CD14-positive monocyte (primary cell): ENCODE data around the gene PPP1R9B. TPM values are rescaled to one million over a fixed set of nuclear protein-coding genes. Genes with fewer than 3 reads are reported as not detected.

Experiments
- DNase-seq, 3 donors: peaks; one replicate each; pipeline ENCODE4 v3.0.0-alpha.2; 2011 to 2022
- H2AFZ ChIP-seq: 2 replicates; pipeline ENCODE4 v1.6.0; 2012; ENCODE audit warnings: mild to moderate bottlenecking, low read depth, low read length, inconsistent platforms; ENCODE audit not compliant: insufficient read depth, poor library complexity, severe bottlenecking
- H3K27ac ChIP-seq, 2 donors: 1 replicate in 1 of 2; 2 replicates in 1 of 2; pipeline ENCODE4 v1.5.1; 2012 to 2013; ENCODE audit warnings: low read length in 2 of 2, control low read depth in 1 of 2, inconsistent platforms in 1 of 2, low read depth in 1 of 2, mild to moderate bottlenecking in 1 of 2
- H3K27me3 ChIP-seq, 2 donors: one replicate each; pipeline versions ENCODE4 v1.6.0 to v1.6.1; 2011 to 2013; ENCODE audit warnings: low read length in 2 of 2; ENCODE audit not compliant: control insufficient read depth in 2 of 2, insufficient read depth in 2 of 2
- H3K36me3 ChIP-seq, 2 donors: replicated peaks in 1 of 2; 1 replicate in 1 of 2; 2 replicates in 1 of 2; pipeline versions ENCODE4 v1.5.1 to v1.6.1; 2012 to 2013; ENCODE audit warnings: low read length in 2 of 2, control low read depth in 1 of 2, inconsistent platforms in 1 of 2, mild to moderate bottlenecking in 1 of 2; ENCODE audit not compliant: insufficient read depth in 2 of 2, control insufficient read depth in 1 of 2
- H3K4me1 ChIP-seq, 2 donors: 1 replicate in 1 of 2; 2 replicates in 1 of 2; pipeline versions ENCODE4 v1.5.1 to v1.6.1; 2012 to 2013; ENCODE audit warnings: low read length in 2 of 2, control low read depth in 1 of 2, inconsistent platforms in 1 of 2, mild to moderate bottlenecking in 1 of 2, moderate library complexity in 1 of 2; ENCODE audit not compliant: insufficient read depth in 2 of 2, control insufficient read depth in 1 of 2
- H3K4me2 ChIP-seq: replicated peaks from 2 replicates; pipeline ENCODE3; 2012; ENCODE audit warnings: low read length, moderate library complexity, mild to moderate bottlenecking; ENCODE audit not compliant: poor library complexity, severe bottlenecking; ENCODE audit errors: extremely low read depth
- H3K4me3 ChIP-seq, 3 experiments: fragments of 200-600 bp in 1 of 3; sonication (generic) in 1 of 3; replicated peaks in 1 of 3; 1 replicate in 2 of 3; 2 replicates in 1 of 3; pipeline ENCODE4 v1.5.1; 2011 to 2013; ENCODE audit warnings: low read length in 3 of 3, mild to moderate bottlenecking in 3 of 3, control low read depth in 2 of 3, low read depth in 2 of 3, inconsistent platforms in 1 of 3, moderate library complexity in 1 of 3
- H3K79me2 ChIP-seq: 2 replicates; pipeline ENCODE4 v1.6.0; 2012; ENCODE audit warnings: mild to moderate bottlenecking, control low read depth, inconsistent platforms, low read length, moderate library complexity; ENCODE audit not compliant: insufficient read depth
- H3K9ac ChIP-seq: 2 replicates; pipeline ENCODE4 v1.6.0; 2017; ENCODE audit warnings: low read length, mild to moderate bottlenecking; ENCODE audit not compliant: insufficient read depth, poor library complexity, severe bottlenecking
- H3K9me3 ChIP-seq, 2 donors: replicated peaks in 1 of 2; 1 replicate in 1 of 2; 2 replicates in 1 of 2; pipeline versions ENCODE4 v1.5.1 to v1.6.1; 2012 to 2013; ENCODE audit warnings: low read length in 2 of 2, control low read depth in 1 of 2; ENCODE audit not compliant: control insufficient read depth in 1 of 2, insufficient read depth in 1 of 2
- H4K20me1 ChIP-seq: 2 replicates; pipeline ENCODE4 v1.6.0; 2012; ENCODE audit warnings: mild to moderate bottlenecking, low read length, control low read depth, moderate library complexity; ENCODE audit not compliant: insufficient read depth
- H3K27ac Mint-ChIP-seq, 7 donors: one replicate each; pipeline ENCODE4 v1.8.0; 2020; ENCODE audit warnings: mild to moderate bottlenecking in 7 of 7, mixed read lengths in 7 of 7, moderate library complexity in 6 of 7, inconsistent platforms in 2 of 7
- H3K27me3 Mint-ChIP-seq, 3 donors: one replicate each; pipeline ENCODE4 v1.8.0; 2021 to 2022; ENCODE audit warnings: low read depth in 3 of 3, mild to moderate bottlenecking in 3 of 3, mixed read lengths in 3 of 3, moderate library complexity in 3 of 3, inconsistent platforms in 1 of 3
- H3K36me3 Mint-ChIP-seq, 2 donors: one replicate each; pipeline ENCODE4 v1.8.0; 2020; ENCODE audit warnings: mixed read lengths in 2 of 2, inconsistent platforms in 1 of 2, mild to moderate bottlenecking in 1 of 2
- H3K4me1 Mint-ChIP-seq: one replicate; pipeline ENCODE4 v1.8.0; 2020; ENCODE audit warnings: mild to moderate bottlenecking, mixed read lengths
- H3K4me3 Mint-ChIP-seq, 2 donors: one replicate each; pipeline ENCODE4 v1.8.0; 2020; ENCODE audit warnings: mild to moderate bottlenecking in 2 of 2, mixed read lengths in 2 of 2, moderate library complexity in 1 of 2
- H3K9me3 Mint-ChIP-seq, 7 donors: one replicate each; pipeline ENCODE4 v1.8.0; 2020 to 2022; ENCODE audit warnings: mixed read lengths in 7 of 7, mild to moderate bottlenecking in 6 of 7, moderate library complexity in 6 of 7, inconsistent platforms in 2 of 7
- CTCF ChIP-seq: fragments of 200-600 bp; IDR thresholded peaks from one replicate; pipeline ENCODE4 v1.8.0; 2022; ENCODE audit warnings: antibody characterized with exemption, mild to moderate bottlenecking
- WGBS: methylation state at CpG from one replicate; pipeline ENCODE4 v1.1.5; 2013; ENCODE audit warnings: missing lambda C conversion rate; ENCODE audit not compliant: insufficient coverage; 5-methylcytosine and 5-hydroxymethylcytosine counted together
- intact Hi-C, 2 donors: fragments of 100-400 bp; cut with micrococcal nuclease; formaldehyde crosslinking; loops; one replicate each; pipeline versions ENCODE4 v1.15.0 to v1.15.1; 2023
- polyA plus RNA-seq, 3 donors: library from polyadenylated mRNA; depleted of rRNA in 1 of 3; unstranded in 2 of 3; stranded (reverse) in 1 of 3; fragments of 300-500 nt in 2 of 3; fragments of >200 nt in 1 of 3; fragmentation: Illumina TruSeq in 2 of 3; gene quantifications; 1 replicate in 2 of 3; 2 replicates in 1 of 3; pipeline ENCODE4 v1.2.3, GENCODE V29; 2012 to 2021

Gene PPP1R9B
- polyA plus RNA-seq, 3 donors: 0.61 to 86.9 (median 1.3) TPM

GRCh38 chr17:50149417-50150353 is 792 bp downstream of the PPP1R9B start:
- intact Hi-C loops: no loop called here
- Histone ChIP-seq H3K9ac (peak overlapping the region; percentile 90), H4K20me1 (peaks cover 72% of the 10 kb centered on the region), H2AFZ (no peak overlapping the region), H3K36me3 (peaks cover 10 to 20% of the 10 kb centered on the region in 2 donors), H3K4me3 (peak overlapping the region; percentile 83 to 100 (median 95)), H3K27ac (peak overlapping the region; percentile 83 to 93), H3K79me2 (peaks cover 78% of the 10 kb centered on the region), H3K4me2 (peak overlapping the region; percentile 99), H3K9me3 (no peaks in the 10 kb centered on the region), H3K4me1 (peaks cover 58 to 69% of the 10 kb centered on the region in 2 donors), H3K27me3 (no peaks in the 10 kb centered on the region)
- Mint-ChIP-seq H3K4me1 (peaks cover 55% of the 10 kb centered on the region), H3K36me3 (peaks cover 22 to 27% of the 10 kb centered on the region in 2 donors), H3K27me3 (peaks cover 0 to 2% (median 1%) of the 10 kb centered on the region in 3 donors), H3K4me3 (peak overlapping the region; percentile 97 to 100), H3K27ac (peak overlapping the region; percentile 91 to 98 (median 95)), H3K9me3 (peaks cover 0 to 4% (median 0%) of the 10 kb centered on the region in 7 donors)
- DNase-seq: peak; percentile 38 to 57 (median 48)
- WGBS: under 1% methylated on average over 123 of the region's 123 CpGs
- TF ChIP-seq CTCF: peak; percentile 20

- Histone ChIP-seq H3K9me3 (no peaks in the 10 kb centered on the region), H4K20me1 (peaks cover 72% of the 10 kb centered on the region), H3K79me2 (peaks cover 84% of the 10 kb centered on the region), H2AFZ (no peak overlapping the region), H3K9ac (peak overlapping the region; percentile 90), H3K4me1 (peaks cover 58 to 69% of the 10 kb centered on the region in 2 donors), H3K27me3 (no peaks in the 10 kb centered on the region), H3K27ac (peak overlapping the region; percentile 83 to 93), H3K4me2 (peak overlapping the region; percentile 99), H3K4me3 (peak overlapping the region; percentile 83 to 100 (median 95)), H3K36me3 (peaks cover 16 to 26% of the 10 kb centered on the region in 2 donors)
- Mint-ChIP-seq H3K36me3 (peaks cover 28 to 33% of the 10 kb centered on the region in 2 donors), H3K4me1 (peaks cover 55% of the 10 kb centered on the region), H3K4me3 (peak overlapping the region; percentile 97 to 100), H3K27ac (peak overlapping the region; percentile 91 to 98 (median 95)), H3K27me3 (peaks cover 0 to 2% (median 1%) of the 10 kb centered on the region in 3 donors), H3K9me3 (peaks cover 0 to 4% (median 0%) of the 10 kb centered on the region in 7 donors)
- no peak for DNase-seq
- no peak for TF ChIP-seq CTCF
- under 1% methylated on average over 30 of the region's 30 CpGs for WGBS
- intact Hi-C loops: no loop called here
These were observed 1.4 kb downstream of the PPP1R9B start for GRCh38 chr17:50149091-50149416.
